ENCODE results near the gene ROR2. TPM values are rescaled to one million over a fixed set of nuclear protein-coding genes. Genes with fewer than 3 reads are reported as not detected.

ROR2 gene
- total and polyA plus RNA-seq, 2 experiments from 2014 or later = 8.1 to 18.8 TPM

GRCh38 chr9:91863469-91863868, 86.6 kb downstream of the ROR2 start:
- H3K4me3 Mint-ChIP-seq = no peak overlapping the region
- Histone ChIP-seq H3K4me1 (ENCODE audit: insufficient read depth) (peaks cover 6% of the 10 kb centered on the region), H3K4me2 (no peak overlapping the region), H3K27me3 (ENCODE audit: insufficient read depth) (no peaks in the 10 kb centered on the region), H4K20me1 (replicated peaks; ENCODE audit: insufficient read depth) (no peaks in the 10 kb centered on the region; the same call in 1 of the 2 replicates), H3K27ac (ENCODE audit: low read depth) (no peak overlapping the region), H3K79me2 (replicated peaks; ENCODE audit: insufficient read depth) (peaks cover 5% of the 10 kb centered on the region; the same call in 1 of the 2 replicates), H3K36me3 (ENCODE audit: insufficient read depth) (no peaks in the 10 kb centered on the region), H3K9me2 (ENCODE audit: insufficient read depth) (no peaks in the 10 kb centered on the region; the same call in 1 of the 2 replicates), H3K4me3 (no peak overlapping the region), H3F3A (replicated peaks; ENCODE audit: low read depth) (no peaks in the 10 kb centered on the region), H2AFZ (no peak overlapping the region)
- no peak overlapping the region for H3K27ac Mint-ChIP-seq
- no peak for TF ChIP-seq POLR2AphosphoS5 (IDR thresholded peaks at IDR 0.05; ENCODE audit: low read depth)
- no peak for TF ChIP-seq ZNF114 (CRISPR knock-in tag; IDR thresholded peaks at IDR 0.05)
- TF ChIP-seq CREB1 (CRISPR knock-in tag; IDR thresholded peaks at IDR 0.05; ENCODE audit: low read depth) = no peak
- TF ChIP-seq JUNB (IDR thresholded peaks at IDR 0.05; ENCODE audit: unreplicated experiment) = no peak
- TF ChIP-seq CTCF (conservative IDR thresholded peaks at IDR 0.05; ENCODE audit: low read depth in 2 of 2) = no peak
- TF ChIP-seq ZNF462 (CRISPR knock-in tag; IDR thresholded peaks at IDR 0.05) = no peak
- TF ChIP-seq ZNF331 (CRISPR knock-in tag; IDR thresholded peaks at IDR 0.05; ENCODE audit: low read depth) = no peak
- TF ChIP-seq REST (IDR thresholded peaks at IDR 0.05; ENCODE audit: unreplicated experiment) = no peak
- TF ChIP-seq EZH2phosphoT487 (IDR thresholded peaks at IDR 0.05; ENCODE audit: unreplicated experiment) = no peak
- no peak for TF ChIP-seq ETS1 (IDR thresholded peaks at IDR 0.05)
- TF ChIP-seq EZH2 (IDR thresholded peaks at IDR 0.05; ENCODE audit: low read depth, unreplicated experiment) = no peak
- H3K4me1 Mint-ChIP-seq = peaks cover 14% of the 10 kb centered on the region
- peaks cover 16% of the 10 kb centered on the region; the same call in 2 of the 3 replicates for H3K36me3 Mint-ChIP-seq (ENCODE audit: low read depth)
- DNase-seq (ENCODE audit: low spot score) (no peak), ATAC-seq (no peak)
- H3K9me3 Mint-ChIP-seq = peaks cover 16% of the 10 kb centered on the region
- H3K27me3 Mint-ChIP-seq (ENCODE audit: insufficient read depth, low read depth, poor library complexity) = peaks cover 3% of the 10 kb centered on the region

Data from GM23338 (cell line).